ENCODE data around the gene SP1.

- TF ChIP-seq CTCF (IDR thresholded peaks at IDR 0.05; ENCODE audit: insufficient read depth, low read depth, low read length) = no peak
- no peak for TF ChIP-seq EZH2 (IDR thresholded peaks at IDR 0.05; ENCODE audit: insufficient read depth, low read length)
These were observed 79.1 kb downstream of the SP1 start for GRCh38 chr12:53459097-53459496.
